Stomach smooth muscle (tissue), 2 donors: ENCODE results near the gene OPN5.
A peak's percentile ranks its signal among the peaks of the same experiment; 100 is the strongest.

Source experiments
- H3K27ac ChIP-seq: one replicate; pipeline ENCODE4 v1.7.0; 2013; ENCODE audit warnings: mild to moderate bottlenecking, low read length, inconsistent platforms
- H3K27me3 ChIP-seq, 2 donors: one replicate each; pipeline ENCODE4 v1.7.0; 2013; ENCODE audit warnings: low read length in 2 of 2; ENCODE audit not compliant: insufficient read depth in 2 of 2, control insufficient read depth in 1 of 2
- H3K36me3 ChIP-seq, 2 donors: one replicate each; pipeline ENCODE4 v1.7.0; 2013; ENCODE audit warnings: low read length in 2 of 2; ENCODE audit not compliant: control insufficient read depth in 2 of 2, insufficient read depth in 2 of 2
- H3K4me1 ChIP-seq: one replicate; pipeline ENCODE4 v1.7.0; 2013; ENCODE audit warnings: low read length; ENCODE audit not compliant: control insufficient read depth, insufficient read depth
- H3K4me3 ChIP-seq, 2 donors: one replicate each; pipeline ENCODE4 v1.7.0; 2013; ENCODE audit warnings: low read length in 2 of 2
- H3K9ac ChIP-seq, 2 donors: one replicate each; pipeline ENCODE4 v1.7.0; 2013; ENCODE audit warnings: low read length in 2 of 2, mild to moderate bottlenecking in 1 of 2
- H3K9me3 ChIP-seq, 2 donors: one replicate each; pipeline ENCODE4 v1.7.0; 2013; ENCODE audit warnings: low read length in 2 of 2; ENCODE audit not compliant: control insufficient read depth in 2 of 2
- donor health status: healthy.
- donor health status: Pancreatic carcinoma.

Gene OPN5

DNA sequence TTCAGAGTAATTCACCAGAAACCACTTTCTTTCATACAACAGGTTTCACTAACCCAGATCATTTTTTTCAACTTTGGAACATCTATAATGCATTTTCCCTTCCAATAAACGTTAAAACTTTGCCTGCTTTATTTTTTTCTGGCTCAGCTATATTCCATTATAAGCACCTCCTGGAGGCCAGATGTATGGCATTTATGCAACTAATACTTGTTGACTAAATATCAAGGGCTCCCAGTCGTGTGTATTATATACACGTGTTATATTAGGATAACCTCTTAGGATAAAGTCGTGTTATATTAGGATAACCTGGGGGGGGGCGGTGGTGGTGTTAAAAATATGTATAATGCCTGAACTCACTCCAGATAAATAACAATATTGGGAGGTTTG lies 6.7 kb downstream of the OPN5 start:
- H3K4me1 ChIP-seq, result no peaks in the 10 kb centered on the region
- H3K36me3 ChIP-seq, result no peaks in the 10 kb centered on the region
- H3K9ac ChIP-seq, result no peak overlapping the region
- H3K4me3 ChIP-seq, result peak overlapping the region in 1 of 2 donors; percentile 26
- no peaks in the 10 kb centered on the region for H3K9me3 ChIP-seq
- peaks cover 0 to 9% of the 10 kb centered on the region in 2 donors for H3K27me3 ChIP-seq
- H3K27ac ChIP-seq, result no peak overlapping the region

GRCh38 chr6:47789553-47789952 lies 7.7 kb downstream of the OPN5 start:
- H3K4me3 ChIP-seq, result no peak overlapping the region
- no peak overlapping the region for H3K27ac ChIP-seq

DNA sequence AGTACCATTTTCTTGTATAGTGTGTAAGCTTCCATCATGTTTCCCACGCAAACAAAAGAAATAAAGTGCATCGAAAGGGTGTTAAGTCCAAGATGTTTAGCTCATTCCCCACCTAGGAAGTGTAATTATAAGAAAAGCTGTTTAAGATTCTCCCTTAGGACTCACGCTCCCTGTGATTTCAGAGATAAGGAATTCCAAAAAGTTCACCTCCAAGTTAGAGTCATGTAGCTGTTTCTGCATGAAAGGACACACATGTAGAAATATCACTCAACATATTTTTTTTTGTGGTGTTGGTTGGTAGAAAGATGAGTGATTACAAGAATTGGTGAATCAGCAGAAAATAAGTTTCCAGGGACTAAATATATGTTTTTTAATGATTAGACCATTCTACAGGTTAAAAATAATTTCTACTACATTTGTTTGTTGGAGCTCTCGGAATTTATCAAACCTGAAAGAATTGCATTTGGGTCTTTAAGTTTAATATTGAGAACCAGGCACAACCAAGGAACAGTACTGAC lies 10.4 kb downstream of the OPN5 start:
- H3K27ac ChIP-seq, result no peak overlapping the region
- H3K36me3 ChIP-seq, result no peaks in the 10 kb centered on the region
- no peaks in the 10 kb centered on the region for H3K9me3 ChIP-seq
- no peak overlapping the region for H3K9ac ChIP-seq
- no peaks in the 10 kb centered on the region for H3K4me1 ChIP-seq
- H3K4me3 ChIP-seq, result no peak overlapping the region
- H3K27me3 ChIP-seq, result peaks cover 0 to 7% of the 10 kb centered on the region in 2 donors

More at GRCh38 chr6:47789553-47789952, 7.7 kb downstream of the OPN5 start:
- Histone ChIP-seq H3K9me3 (no peaks in the 10 kb centered on the region), H3K36me3 (no peaks in the 10 kb centered on the region), H3K4me1 (no peaks in the 10 kb centered on the region), H3K9ac (no peak overlapping the region), H3K27me3 (peaks cover 0 to 9% of the 10 kb centered on the region in 2 donors)

DNA sequence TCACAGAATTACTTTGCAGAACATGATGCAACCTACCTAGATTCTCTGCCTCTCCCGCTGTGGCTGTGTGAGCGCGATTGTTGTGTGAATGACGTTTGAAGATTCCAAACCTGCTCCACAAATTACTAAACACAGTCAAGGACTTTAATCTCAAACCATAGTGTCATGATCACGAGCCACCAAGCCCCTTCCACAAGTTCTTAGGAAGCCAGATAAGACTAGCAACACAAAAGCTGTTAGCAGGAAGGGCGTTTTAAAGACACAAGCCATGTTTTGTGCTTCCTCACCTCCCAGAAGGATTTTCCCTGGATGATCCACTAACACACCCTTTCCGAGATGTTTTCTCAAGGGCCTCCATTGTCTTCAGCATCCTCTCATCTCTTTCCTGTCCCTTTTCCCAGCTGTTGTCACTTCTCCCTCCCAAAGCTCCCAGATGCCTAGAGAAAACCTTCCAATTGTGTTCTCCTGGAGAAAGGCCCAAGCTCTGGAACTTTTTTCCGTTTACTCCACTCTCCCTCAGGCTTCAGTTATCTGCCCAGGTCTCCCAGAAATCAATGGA lies 12.8 kb downstream of the OPN5 start:
- no peak overlapping the region for H3K9ac ChIP-seq
- no peaks in the 10 kb centered on the region for H3K9me3 ChIP-seq
- H3K4me3 ChIP-seq, result no peak overlapping the region
- H3K4me1 ChIP-seq, result no peaks in the 10 kb centered on the region
- H3K27me3 ChIP-seq, result no peaks in the 10 kb centered on the region
- H3K27ac ChIP-seq, result no peak overlapping the region
- H3K36me3 ChIP-seq, result no peaks in the 10 kb centered on the region

- no peaks in the 10 kb centered on the region for H3K36me3 ChIP-seq
- H3K9me3 ChIP-seq, result no peaks in the 10 kb centered on the region
- no peak overlapping the region for H3K4me3 ChIP-seq
- no peak overlapping the region for H3K9ac ChIP-seq
- no peaks in the 10 kb centered on the region for H3K27me3 ChIP-seq
- H3K27ac ChIP-seq, result no peak overlapping the region
- no peaks in the 10 kb centered on the region for H3K4me1 ChIP-seq
Observed at GRCh38 chr6:47801984-47802383, 20.2 kb downstream of the OPN5 start.

GRCh38 chr6:47804821-47805220 lies 23.0 kb downstream of the OPN5 start:
- no peaks in the 10 kb centered on the region for H3K4me1 ChIP-seq
- H3K4me3 ChIP-seq, result no peak overlapping the region
- H3K27ac ChIP-seq, result no peak overlapping the region
- H3K9me3 ChIP-seq, result no peaks in the 10 kb centered on the region
- no peaks in the 10 kb centered on the region for H3K36me3 ChIP-seq
- no peaks in the 10 kb centered on the region for H3K27me3 ChIP-seq
- no peak overlapping the region for H3K9ac ChIP-seq

- no peaks in the 10 kb centered on the region for H3K4me1 ChIP-seq
- no peak overlapping the region for H3K27ac ChIP-seq
- H3K27me3 ChIP-seq, result no peaks in the 10 kb centered on the region
- no peaks in the 10 kb centered on the region for H3K9me3 ChIP-seq
- H3K4me3 ChIP-seq, result no peak overlapping the region
- H3K9ac ChIP-seq, result no peak overlapping the region
- no peaks in the 10 kb centered on the region for H3K36me3 ChIP-seq
Observed at GRCh38 chr6:47809873-47810272, 28.0 kb downstream of the OPN5 start.

DNA sequence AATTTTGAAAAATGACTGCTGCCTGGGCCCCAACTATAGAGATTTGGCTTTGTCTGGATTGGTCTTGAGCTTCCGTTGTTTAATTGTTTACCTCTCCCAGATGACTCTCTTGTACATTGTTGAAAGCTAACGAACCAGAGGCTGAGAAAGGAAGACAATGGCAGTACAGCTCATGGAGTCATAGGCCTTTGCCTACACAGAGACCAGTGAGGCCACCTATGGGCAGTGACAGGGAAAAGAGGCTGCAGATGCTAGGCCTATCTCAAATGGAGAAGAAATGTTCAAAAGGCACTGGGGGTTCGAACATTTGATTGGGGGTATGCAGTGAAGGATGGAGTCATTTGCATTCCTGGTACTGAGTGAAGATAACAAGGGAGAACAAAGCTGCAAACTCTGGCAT lies 29.1 kb downstream of the OPN5 start:
- Histone ChIP-seq H3K27ac (no peak overlapping the region), H3K27me3 (no peaks in the 10 kb centered on the region), H3K9me3 (no peaks in the 10 kb centered on the region), H3K9ac (no peak overlapping the region), H3K4me3 (no peak overlapping the region), H3K4me1 (no peaks in the 10 kb centered on the region), H3K36me3 (no peaks in the 10 kb centered on the region)

- H3K4me3 ChIP-seq, result no peak overlapping the region
- H3K9me3 ChIP-seq, result no peaks in the 10 kb centered on the region
- no peaks in the 10 kb centered on the region for H3K36me3 ChIP-seq
- H3K27me3 ChIP-seq, result no peaks in the 10 kb centered on the region
- no peak overlapping the region for H3K9ac ChIP-seq
- no peaks in the 10 kb centered on the region for H3K4me1 ChIP-seq
- H3K27ac ChIP-seq, result no peak overlapping the region
Observed at GRCh38 chr6:47811443-47811842, 29.6 kb downstream of the OPN5 start.

DNA sequence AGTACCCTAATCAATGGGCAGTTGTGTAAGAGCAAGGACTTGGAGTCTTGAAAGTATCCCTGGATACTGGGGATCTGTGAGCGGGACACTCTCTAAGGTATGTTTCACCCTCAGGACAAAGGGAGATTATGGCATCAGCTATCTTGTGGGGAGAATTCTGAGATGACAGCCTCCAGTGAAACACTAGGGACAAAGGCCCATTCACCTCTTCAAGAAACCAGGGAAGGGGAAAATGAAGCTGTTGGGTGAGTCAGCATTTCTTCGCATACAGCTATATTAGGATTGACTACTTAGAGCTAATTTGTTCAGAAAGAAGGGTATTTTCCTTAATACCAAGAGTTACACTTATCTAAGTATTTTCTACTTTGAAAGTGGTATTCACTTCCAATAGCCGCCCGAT lies 35.9 kb downstream of the OPN5 start:
- no peaks in the 10 kb centered on the region for H3K9me3 ChIP-seq
- H3K4me3 ChIP-seq, result no peak overlapping the region
- no peaks in the 10 kb centered on the region for H3K36me3 ChIP-seq
- H3K27me3 ChIP-seq, result no peaks in the 10 kb centered on the region
- H3K27ac ChIP-seq, result no peak overlapping the region
- no peaks in the 10 kb centered on the region for H3K4me1 ChIP-seq
- no peak overlapping the region for H3K9ac ChIP-seq

- Histone ChIP-seq H3K9me3 (no peaks in the 10 kb centered on the region), H3K27ac (no peak overlapping the region), H3K27me3 (no peaks in the 10 kb centered on the region), H3K4me3 (no peak overlapping the region), H3K36me3 (no peaks in the 10 kb centered on the region), H3K9ac (no peak overlapping the region), H3K4me1 (no peaks in the 10 kb centered on the region)
Observed at GRCh38 chr6:47819461-47819860, 37.6 kb downstream of the OPN5 start.
